Mammary epithelial cell (primary cell): ENCODE measurements around the gene FAM3A.

Experiments
- EZH2 ChIP-seq: IDR thresholded peaks from 2 replicates; pipeline ENCODE4 v1.6.1; 2012; ENCODE audit warnings: low read length, inconsistent platforms, borderline replicate concordance
- TF ChIP-seq, protein P1 (sequence below), 2 donors: IDR thresholded peaks in 1 of 2; conservative IDR thresholded peaks in 1 of 2; 2 replicates each; pipeline ENCODE4 v1.5.1; 2011 to 2012; ENCODE audit warnings: inconsistent platforms in 2 of 2, low read length in 2 of 2, mild to moderate bottlenecking in 2 of 2, control low read depth in 1 of 2, low read depth in 1 of 2; ENCODE audit not compliant: insufficient read depth in 1 of 2; ENCODE audit errors: extremely low read depth in 1 of 2

DNA sequence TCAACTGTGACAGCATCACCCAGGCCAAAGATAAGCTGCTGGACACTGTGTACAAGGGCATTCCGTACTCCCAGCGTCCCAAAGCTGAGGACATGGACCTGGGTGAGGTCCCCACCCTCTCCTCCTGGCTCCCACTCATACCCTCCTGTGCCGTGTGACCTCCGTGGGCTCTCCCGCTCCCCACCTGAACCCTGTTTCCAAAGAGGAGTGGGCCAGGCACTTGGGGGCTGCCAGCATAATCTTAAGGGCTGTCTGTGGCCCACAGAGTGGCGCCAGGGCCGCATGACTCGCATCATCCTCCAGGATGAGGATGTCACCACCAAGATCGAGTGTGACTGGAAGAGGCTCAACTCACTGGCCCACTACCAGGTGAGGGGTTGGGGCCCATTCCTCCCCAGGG lies 46.9 kb downstream of the FAM3A start:
- TF ChIP-seq EZH2: no peak
- TF ChIP-seq, protein P1, sequence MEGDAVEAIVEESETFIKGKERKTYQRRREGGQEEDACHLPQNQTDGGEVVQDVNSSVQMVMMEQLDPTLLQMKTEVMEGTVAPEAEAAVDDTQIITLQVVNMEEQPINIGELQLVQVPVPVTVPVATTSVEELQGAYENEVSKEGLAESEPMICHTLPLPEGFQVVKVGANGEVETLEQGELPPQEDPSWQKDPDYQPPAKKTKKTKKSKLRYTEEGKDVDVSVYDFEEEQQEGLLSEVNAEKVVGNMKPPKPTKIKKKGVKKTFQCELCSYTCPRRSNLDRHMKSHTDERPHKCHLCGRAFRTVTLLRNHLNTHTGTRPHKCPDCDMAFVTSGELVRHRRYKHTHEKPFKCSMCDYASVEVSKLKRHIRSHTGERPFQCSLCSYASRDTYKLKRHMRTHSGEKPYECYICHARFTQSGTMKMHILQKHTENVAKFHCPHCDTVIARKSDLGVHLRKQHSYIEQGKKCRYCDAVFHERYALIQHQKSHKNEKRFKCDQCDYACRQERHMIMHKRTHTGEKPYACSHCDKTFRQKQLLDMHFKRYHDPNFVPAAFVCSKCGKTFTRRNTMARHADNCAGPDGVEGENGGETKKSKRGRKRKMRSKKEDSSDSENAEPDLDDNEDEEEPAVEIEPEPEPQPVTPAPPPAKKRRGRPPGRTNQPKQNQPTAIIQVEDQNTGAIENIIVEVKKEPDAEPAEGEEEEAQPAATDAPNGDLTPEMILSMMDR (conservative IDR thresholded peaks at IDR 0.05 in 1 of 2, IDR thresholded peaks at IDR 0.05 in 1 of 2; ENCODE audit: extremely low read depth in 1 of 2, insufficient read depth in 1 of 2, low read depth in 1 of 2, low read length in 2 of 2): no peak
